C4-2B (cell line): ENCODE measurements around the gene C19orf73.

Source experiments
- ZFX ChIP-seq: fragments of 450-650 bp; IDR thresholded peaks from 2 replicates; pipeline ENCODE4 v1.6.1; 2017
- TF ChIP-seq, protein P1 (sequence below): fragments of 450-650 bp; conservative IDR thresholded peaks from 2 replicates; pipeline ENCODE4 v1.5.1; 2017; ENCODE audit warnings: mild to moderate bottlenecking

DNA sequence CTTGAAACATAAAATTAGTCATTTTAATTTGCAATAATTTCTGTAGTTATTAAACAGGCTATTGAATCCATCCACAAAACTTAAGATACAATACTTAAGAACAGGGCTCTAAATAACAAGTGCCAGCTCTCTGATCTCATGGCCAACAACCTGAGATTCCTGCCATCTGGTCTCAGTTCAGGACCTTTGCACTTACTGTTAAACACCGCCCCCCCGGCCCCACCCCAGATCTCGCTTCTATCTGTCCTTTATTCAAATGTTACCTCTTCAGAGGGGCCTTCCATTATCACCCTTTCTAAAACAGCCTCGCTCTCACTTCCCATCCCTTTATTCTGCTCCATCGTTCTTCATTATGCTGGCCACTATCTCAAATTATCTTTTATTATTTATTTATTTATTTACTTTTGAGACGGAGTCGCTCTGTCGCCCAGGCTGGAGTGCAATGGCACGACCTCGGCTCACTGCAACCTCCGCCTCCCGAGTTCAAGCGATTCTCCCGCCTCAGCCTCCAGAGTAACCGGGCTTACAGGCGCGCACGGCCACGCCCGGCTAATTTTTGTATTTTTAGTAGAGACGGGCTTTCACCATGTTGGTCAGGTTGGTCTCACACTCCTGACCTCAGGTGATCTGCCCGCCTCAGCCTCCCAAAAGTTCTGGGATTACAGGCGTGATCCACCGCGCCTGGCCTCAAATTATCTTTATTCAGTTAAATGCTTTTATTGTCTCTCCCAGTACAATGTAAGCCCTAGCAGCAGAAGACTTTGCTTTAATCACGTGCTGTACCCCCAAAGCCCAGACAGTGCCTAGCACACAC lies 34.5 kb downstream of the C19orf73 start:
- TF ChIP-seq, protein P1, sequence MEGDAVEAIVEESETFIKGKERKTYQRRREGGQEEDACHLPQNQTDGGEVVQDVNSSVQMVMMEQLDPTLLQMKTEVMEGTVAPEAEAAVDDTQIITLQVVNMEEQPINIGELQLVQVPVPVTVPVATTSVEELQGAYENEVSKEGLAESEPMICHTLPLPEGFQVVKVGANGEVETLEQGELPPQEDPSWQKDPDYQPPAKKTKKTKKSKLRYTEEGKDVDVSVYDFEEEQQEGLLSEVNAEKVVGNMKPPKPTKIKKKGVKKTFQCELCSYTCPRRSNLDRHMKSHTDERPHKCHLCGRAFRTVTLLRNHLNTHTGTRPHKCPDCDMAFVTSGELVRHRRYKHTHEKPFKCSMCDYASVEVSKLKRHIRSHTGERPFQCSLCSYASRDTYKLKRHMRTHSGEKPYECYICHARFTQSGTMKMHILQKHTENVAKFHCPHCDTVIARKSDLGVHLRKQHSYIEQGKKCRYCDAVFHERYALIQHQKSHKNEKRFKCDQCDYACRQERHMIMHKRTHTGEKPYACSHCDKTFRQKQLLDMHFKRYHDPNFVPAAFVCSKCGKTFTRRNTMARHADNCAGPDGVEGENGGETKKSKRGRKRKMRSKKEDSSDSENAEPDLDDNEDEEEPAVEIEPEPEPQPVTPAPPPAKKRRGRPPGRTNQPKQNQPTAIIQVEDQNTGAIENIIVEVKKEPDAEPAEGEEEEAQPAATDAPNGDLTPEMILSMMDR: no peak
- TF ChIP-seq ZFX: no peak
